K562 (cell line): ENCODE measurements around the gene GTSE1. TPM values are rescaled to one million over a fixed set of nuclear protein-coding genes. Genes with fewer than 3 reads are reported as not detected.

Source experiments
- ILF3 ChIP-seq: fragments of 450-650 bp; IDR thresholded peaks from 2 replicates; pipeline ENCODE4 v1.6.1; 2018; ENCODE audit warnings: antibody characterized with exemption, mild to moderate bottlenecking, moderate library complexity, borderline replicate concordance
- NEUROD1 ChIP-seq: fragments of 150-350 bp; IDR thresholded peaks from 2 replicates; pipeline ENCODE4 v1.6.1; 2014; ENCODE audit warnings: borderline replicate concordance, low read length, low read depth; ENCODE audit not compliant: partially characterized antibody
- PYGO2 ChIP-seq: fragments of 450-650 bp; IDR thresholded peaks from 2 replicates; pipeline ENCODE4 v1.6.1; 2016; ENCODE audit warnings: mild to moderate bottlenecking, missing genetic modification characterization, moderate library complexity, missing compliant biosample characterization
- ZNF592 ChIP-seq: fragments of 450-650 bp; IDR thresholded peaks from 2 replicates; pipeline ENCODE4 v1.6.1; 2017; ENCODE audit warnings: antibody characterized with exemption, mild to moderate bottlenecking
- polyA plus RNA-seq, 8 experiments: library from polyadenylated mRNA; depleted of rRNA in 4 of 8; stranded (reverse) in 5 of 8; unstranded in 3 of 8; fragments of >200 nt; fragmentation: Nextera tagmentation in 2 of 8; fragmentation: Illumina TruSeq in 1 of 8; extraction: Ambion mirVana in 2 of 8; extraction: Trizol in 1 of 8; gene quantifications; 2 replicates each; pipeline versions ENCODE4 v1.2.1 to v1.2.3, GENCODE V29; 2011 to 2014; ENCODE audit warnings: inconsistent platforms in 1 of 8, missing spikeins in 1 of 8
- total RNA-seq, 7 experiments: library from RNA; depleted of rRNA in 6 of 7; stranded (reverse); fragments of >200 nt in 6 of 7; fragmentation: Illumina TruSeq in 2 of 7; extraction: Trizol in 2 of 7; gene quantifications; 2 replicates each; pipeline versions ENCODE4 v1.2.1 to v1.2.3, GENCODE V29; 2011 to 2021; ENCODE audit warnings: low replicate concordance in 1 of 7
- TF ChIP-seq, protein P1 (sequence below), 2 experiments: fragments of 450-650 bp; IDR thresholded peaks; 2 replicates each; pipeline ENCODE4 v1.6.1; 2016; ENCODE audit warnings: mild to moderate bottlenecking in 2 of 2, borderline replicate concordance in 1 of 2, low read depth in 1 of 2, moderate library complexity in 1 of 2

GTSE1 gene
- total and polyA plus RNA-seq, 9 of the 15 experiments (the other 6 are each of a cell fraction or from before 2014, with no cell fraction given) = 2.5 to 22.5 (median 12.9) TPM

- TF ChIP-seq, protein P1, sequence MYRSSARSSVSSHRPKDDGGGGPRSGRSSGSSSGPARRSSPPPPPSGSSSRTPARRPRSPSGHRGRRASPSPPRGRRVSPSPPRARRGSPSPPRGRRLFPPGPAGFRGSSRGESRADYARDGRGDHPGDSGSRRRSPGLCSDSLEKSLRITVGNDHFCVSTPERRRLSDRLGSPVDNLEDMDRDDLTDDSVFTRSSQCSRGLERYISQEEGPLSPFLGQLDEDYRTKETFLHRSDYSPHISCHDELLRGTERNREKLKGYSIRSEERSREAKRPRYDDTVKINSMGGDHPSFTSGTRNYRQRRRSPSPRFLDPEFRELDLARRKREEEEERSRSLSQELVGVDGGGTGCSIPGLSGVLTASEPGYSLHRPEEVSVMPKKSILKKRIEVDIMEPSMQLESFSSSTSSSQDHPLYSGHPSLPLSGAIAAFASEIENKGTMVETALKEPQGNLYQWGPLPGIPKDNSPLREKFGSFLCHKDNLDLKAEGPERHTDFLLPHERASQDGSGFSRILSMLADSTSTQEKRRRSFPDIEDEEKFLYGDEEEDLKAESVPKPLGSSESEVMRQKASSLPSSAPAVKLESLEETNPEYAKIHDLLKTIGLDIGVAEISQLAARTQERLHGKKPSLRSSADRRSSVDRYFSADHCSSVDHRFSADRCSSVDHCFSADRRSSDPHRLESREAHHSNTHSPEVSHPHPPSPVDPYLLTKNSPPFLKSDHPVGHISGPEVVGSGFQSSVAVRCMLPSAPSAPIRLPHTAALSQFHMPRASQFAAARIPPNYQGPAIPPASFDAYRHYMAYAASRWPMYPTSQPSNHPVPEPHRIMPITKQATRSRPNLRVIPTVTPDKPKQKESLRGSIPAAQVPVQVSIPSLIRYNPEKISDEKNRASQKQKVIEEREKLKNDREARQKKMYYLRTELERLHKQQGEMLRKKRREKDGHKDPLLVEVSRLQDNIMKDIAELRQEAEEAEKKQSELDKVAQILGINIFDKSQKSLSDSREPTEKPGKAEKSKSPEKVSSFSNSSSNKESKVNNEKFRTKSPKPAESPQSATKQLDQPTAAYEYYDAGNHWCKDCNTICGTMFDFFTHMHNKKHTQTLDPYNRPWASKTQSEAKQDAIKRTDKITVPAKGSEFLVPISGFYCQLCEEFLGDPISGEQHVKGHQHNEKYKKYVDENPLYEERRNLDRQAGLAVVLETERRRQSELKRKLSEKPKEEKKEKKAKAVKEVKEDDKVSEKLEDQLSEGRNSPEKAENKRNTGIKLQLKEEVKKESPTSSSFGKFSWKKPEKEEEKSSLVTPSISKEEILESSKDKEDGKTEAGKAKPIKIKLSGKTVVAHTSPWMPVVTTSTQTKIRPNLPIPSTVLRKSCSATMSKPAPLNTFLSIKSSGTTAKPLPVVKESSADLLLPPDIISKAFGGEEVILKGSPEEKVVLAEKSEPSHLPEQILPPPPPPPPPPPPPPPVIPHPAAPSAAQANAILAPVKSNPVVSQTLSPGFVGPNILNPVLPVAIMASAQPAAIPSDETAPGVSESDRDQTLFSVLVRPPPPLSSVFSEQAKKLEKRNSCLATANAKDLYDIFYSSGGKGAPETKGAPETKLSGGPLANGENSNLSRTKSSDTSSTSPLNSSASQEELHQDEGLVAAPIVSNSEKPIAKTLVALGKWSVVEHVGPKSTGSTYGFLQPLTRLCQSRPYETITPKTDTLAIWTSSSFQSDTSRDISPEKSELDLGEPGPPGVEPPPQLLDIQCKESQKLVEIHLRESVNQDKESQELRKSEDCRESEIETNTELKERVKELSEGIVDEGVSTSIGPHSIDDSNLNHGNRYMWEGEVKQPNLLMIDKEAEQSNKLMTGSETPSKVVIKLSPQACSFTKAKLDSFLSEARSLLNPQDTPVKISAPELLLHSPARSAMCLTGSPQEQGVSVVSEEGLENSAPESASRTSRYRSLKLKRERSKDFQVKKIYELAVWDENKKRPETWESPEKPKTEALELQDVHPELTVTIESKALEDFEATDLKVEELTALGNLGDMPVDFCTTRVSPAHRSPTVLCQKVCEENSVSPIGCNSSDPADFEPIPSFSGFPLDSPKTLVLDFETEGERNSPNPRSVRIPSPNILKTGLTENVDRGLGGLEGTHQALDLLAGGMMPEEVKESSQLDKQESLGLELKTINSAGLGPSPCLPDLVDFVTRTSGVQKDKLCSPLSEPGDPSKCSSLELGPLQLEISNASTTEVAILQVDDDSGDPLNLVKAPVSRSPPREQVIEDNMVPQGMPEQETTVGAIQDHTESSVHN (IDR thresholded peaks at IDR 0.05; ENCODE audit: borderline replicate concordance in 1 of 2, low read depth in 1 of 2) = no peak
- TF ChIP-seq ZNF592 (no peak), NEUROD1 (no peak), PYGO2 (tag) (no peak), ILF3 (no peak)
These were observed 67.9 kb downstream of the GTSE1 start (continued) for GRCh38 chr22:46364341-46365165.
